Stimulated activated CD4-positive, alpha-beta T cell treated with anti-CD3 and anti-CD28 coated beads, Interleukin-2, amount 100 ng/mL, for 24 hours (primary cell): Measurements from ENCODE around the gene LINS1.

Experiments
- DNase-seq, 2 donors: peaks; one replicate each; pipeline ENCODE4 v3.0.0-alpha.2; 2020

LINS1 gene

GRCh38 chr15:100544338-100544841 is 57.6 kb downstream of the LINS1 start:
- DNase-seq, result no peak

GRCh38 chr15:100542290-100542689 is 59.7 kb downstream of the LINS1 start:
- no peak for DNase-seq

GRCh38 chr15:100537331-100537730 is 64.7 kb downstream of the LINS1 start:
- no peak for DNase-seq

- no peak for DNase-seq
These were observed 65.3 kb downstream of the LINS1 start for GRCh38 chr15:100536733-100537132.

- no peak for DNase-seq
These were observed 68.1 kb downstream of the LINS1 start for GRCh38 chr15:100533886-100534285.

- no peak for DNase-seq
These were observed 70.1 kb downstream of the LINS1 start for GRCh38 chr15:100531823-100532327.

- no peak for DNase-seq
These were observed 70.8 kb downstream of the LINS1 start for GRCh38 chr15:100531204-100531603.

- no peak for DNase-seq
These were observed 72.4 kb downstream of the LINS1 start for GRCh38 chr15:100529556-100529955.

GRCh38 chr15:100528833-100529428 is 73.1 kb downstream of the LINS1 start, which contains the start of gene CERS3:
TSS of gene CERS3 (minus strand) at chr15:100528950. CDS start at chr15:100501849, 27,101 bp downstream.
- no peak for DNase-seq

GRCh38 chr15:100526027-100526481 is 75.9 kb downstream of the LINS1 start:
- DNase-seq, result no peak

- no peak for DNase-seq
These were observed 76.5 kb downstream of the LINS1 start for GRCh38 chr15:100525436-100525835.

- no peak for DNase-seq
These were observed 77.7 kb downstream of the LINS1 start for GRCh38 chr15:100524326-100524725.

- DNase-seq, result no peak
These were observed 80.1 kb downstream of the LINS1 start for GRCh38 chr15:100521907-100522306.

- DNase-seq, result no peak
These were observed 81.7 kb downstream of the LINS1 start for GRCh38 chr15:100520132-100520921.

GRCh38 chr15:100517846-100518245 is 84.1 kb downstream of the LINS1 start:
- DNase-seq, result no peak
